ENCODE measurements around the gene CFAP97D1.

DNA sequence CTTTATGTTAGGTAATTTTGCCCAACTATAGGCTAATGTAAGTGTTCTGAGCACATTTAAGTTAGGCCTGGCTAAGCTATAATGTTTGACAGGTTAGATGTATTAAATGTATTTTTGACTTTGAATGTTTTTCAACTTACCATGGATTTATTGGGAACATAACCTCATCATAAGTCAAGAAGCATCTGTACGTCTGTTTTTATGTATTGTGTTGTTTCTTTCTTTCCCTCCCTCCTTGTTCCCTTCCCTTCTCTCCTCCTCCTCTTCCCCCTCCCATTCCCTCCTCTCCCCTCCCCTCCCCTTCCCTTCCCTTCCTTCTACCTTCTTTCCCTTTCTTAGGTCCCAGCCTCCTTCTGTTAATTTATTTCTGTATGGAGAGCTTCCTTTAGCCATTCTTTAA lies 9.2 kb downstream of the CFAP97D1 start:
- TF ChIP-seq, protein P1, sequence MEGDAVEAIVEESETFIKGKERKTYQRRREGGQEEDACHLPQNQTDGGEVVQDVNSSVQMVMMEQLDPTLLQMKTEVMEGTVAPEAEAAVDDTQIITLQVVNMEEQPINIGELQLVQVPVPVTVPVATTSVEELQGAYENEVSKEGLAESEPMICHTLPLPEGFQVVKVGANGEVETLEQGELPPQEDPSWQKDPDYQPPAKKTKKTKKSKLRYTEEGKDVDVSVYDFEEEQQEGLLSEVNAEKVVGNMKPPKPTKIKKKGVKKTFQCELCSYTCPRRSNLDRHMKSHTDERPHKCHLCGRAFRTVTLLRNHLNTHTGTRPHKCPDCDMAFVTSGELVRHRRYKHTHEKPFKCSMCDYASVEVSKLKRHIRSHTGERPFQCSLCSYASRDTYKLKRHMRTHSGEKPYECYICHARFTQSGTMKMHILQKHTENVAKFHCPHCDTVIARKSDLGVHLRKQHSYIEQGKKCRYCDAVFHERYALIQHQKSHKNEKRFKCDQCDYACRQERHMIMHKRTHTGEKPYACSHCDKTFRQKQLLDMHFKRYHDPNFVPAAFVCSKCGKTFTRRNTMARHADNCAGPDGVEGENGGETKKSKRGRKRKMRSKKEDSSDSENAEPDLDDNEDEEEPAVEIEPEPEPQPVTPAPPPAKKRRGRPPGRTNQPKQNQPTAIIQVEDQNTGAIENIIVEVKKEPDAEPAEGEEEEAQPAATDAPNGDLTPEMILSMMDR (IDR thresholded peaks at IDR 0.05) = no peak
- no peak for TF ChIP-seq ZNF232 (CRISPR knock-in tag; IDR thresholded peaks at IDR 0.05)
- no peak for TF ChIP-seq SP1 (CRISPR knock-in tag; conservative IDR thresholded peaks at IDR 0.05)
- TF ChIP-seq ATF1 (CRISPR knock-in tag; IDR thresholded peaks at IDR 0.05) = no peak
- no peak for TF ChIP-seq TEAD1 (CRISPR knock-in tag; IDR thresholded peaks at IDR 0.05)
- no peak for TF ChIP-seq ZNF423 (CRISPR knock-in tag; IDR thresholded peaks at IDR 0.05)
- TF ChIP-seq, protein P2, sequence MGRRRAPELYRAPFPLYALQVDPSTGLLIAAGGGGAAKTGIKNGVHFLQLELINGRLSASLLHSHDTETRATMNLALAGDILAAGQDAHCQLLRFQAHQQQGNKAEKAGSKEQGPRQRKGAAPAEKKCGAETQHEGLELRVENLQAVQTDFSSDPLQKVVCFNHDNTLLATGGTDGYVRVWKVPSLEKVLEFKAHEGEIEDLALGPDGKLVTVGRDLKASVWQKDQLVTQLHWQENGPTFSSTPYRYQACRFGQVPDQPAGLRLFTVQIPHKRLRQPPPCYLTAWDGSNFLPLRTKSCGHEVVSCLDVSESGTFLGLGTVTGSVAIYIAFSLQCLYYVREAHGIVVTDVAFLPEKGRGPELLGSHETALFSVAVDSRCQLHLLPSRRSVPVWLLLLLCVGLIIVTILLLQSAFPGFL (CRISPR knock-in tag; IDR thresholded peaks at IDR 0.05; ENCODE audit: borderline replicate concordance) = no peak
- no peak for TF ChIP-seq NR2C2 (CRISPR knock-in tag; IDR thresholded peaks at IDR 0.05)
- TF ChIP-seq, protein P3, sequence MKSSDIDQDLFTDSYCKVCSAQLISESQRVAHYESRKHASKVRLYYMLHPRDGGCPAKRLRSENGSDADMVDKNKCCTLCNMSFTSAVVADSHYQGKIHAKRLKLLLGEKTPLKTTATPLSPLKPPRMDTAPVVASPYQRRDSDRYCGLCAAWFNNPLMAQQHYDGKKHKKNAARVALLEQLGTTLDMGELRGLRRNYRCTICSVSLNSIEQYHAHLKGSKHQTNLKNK (CRISPR knock-in tag; IDR thresholded peaks at IDR 0.05) = no peak
